Muscle of leg (tissue), 11 donors: ENCODE data around the gene SYK. TPM values are rescaled to one million over a fixed set of nuclear protein-coding genes. Genes with fewer than 3 reads are reported as not detected.

ENCODE experiments used
- DNase-seq: peaks from one replicate; pipeline ENCODE4 v3.0.0; 2013
- H3K27ac ChIP-seq: one replicate; pipeline ENCODE4 v1.5.1; 2013; ENCODE audit warnings: mild to moderate bottlenecking, low read length, control low read depth
- H3K27me3 ChIP-seq: one replicate; pipeline ENCODE4 v1.6.1; 2013; ENCODE audit warnings: low read length; ENCODE audit not compliant: control insufficient read depth, insufficient read depth
- H3K36me3 ChIP-seq: one replicate; pipeline ENCODE4 v1.6.1; 2013; ENCODE audit warnings: low read length; ENCODE audit not compliant: control insufficient read depth, insufficient read depth
- H3K4me1 ChIP-seq: one replicate; pipeline ENCODE4 v1.6.1; 2013; ENCODE audit warnings: low read length; ENCODE audit not compliant: control insufficient read depth, insufficient read depth
- H3K4me3 ChIP-seq: one replicate; pipeline ENCODE4 v1.5.1; 2013; ENCODE audit warnings: low read length, control low read depth
- H3K9me3 ChIP-seq: replicated peaks from 2 replicates; pipeline ENCODE4 v1.6.1; 2013; ENCODE audit warnings: low read depth, low read length; ENCODE audit not compliant: control insufficient read depth
- WGBS: methylation state at CpG from one replicate; pipeline ENCODE4 v1.1.5; 2013; ENCODE audit warnings: missing lambda C conversion rate; ENCODE audit not compliant: insufficient coverage; 5-methylcytosine and 5-hydroxymethylcytosine counted together
- polyA plus RNA-seq, 8 donors: library from polyadenylated mRNA; unstranded; fragments of 120-200 nt; gene quantifications; one replicate each; pipeline versions ENCODE4 v1.2.1 to v1.2.3, GENCODE V29; 2013; ENCODE audit warnings: inconsistent platforms in 1 of 8, low replicate concordance in 1 of 8; ENCODE audit not compliant: insufficient read length in 8 of 8, insufficient read depth in 1 of 8
- total RNA-seq: library from RNA; stranded (reverse); fragments of 120-200 nt; gene quantifications from one replicate; pipeline ENCODE4 v1.2.4, GENCODE V29; 2013

The SYK gene
- total and polyA plus RNA-seq, 9 donors, result 2.3 to 5.1 (median 3.4) TPM

GRCh38 chr9:90899287-90899686, 97.7 kb downstream of the SYK start:
- Histone ChIP-seq H3K4me1 (peaks cover 3% of the 10 kb centered on the region), H3K36me3 (no peaks in the 10 kb centered on the region), H3K27ac (no peak overlapping the region), H3K4me3 (no peak overlapping the region), H3K27me3 (peaks cover 3% of the 10 kb centered on the region), H3K9me3 (no peaks in the 10 kb centered on the region)
- no peak for DNase-seq
- WGBS, result 86% methylated on average over 3 of the region's 3 CpGs

DNA sequence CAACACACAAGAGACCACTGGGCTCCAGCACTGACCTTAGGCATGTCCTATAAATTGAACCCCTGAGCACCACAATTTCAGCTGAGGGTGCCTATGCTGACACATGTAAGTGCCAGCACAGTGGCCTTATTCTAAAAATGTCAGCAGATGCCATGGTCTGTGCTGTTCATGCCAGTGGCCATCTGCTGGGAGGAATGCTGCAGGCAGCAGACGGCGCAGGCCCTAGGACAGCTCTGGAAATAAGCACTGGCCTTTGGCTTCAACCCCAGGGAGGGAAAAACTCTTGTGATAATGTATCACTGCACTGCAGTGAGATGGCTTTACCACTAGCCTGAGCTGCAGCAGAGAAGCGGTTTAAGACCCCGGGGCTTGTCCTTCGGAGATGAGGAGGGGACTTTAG, 98.5 kb downstream of the SYK start:
- no peaks in the 10 kb centered on the region for H3K36me3 ChIP-seq

DNA sequence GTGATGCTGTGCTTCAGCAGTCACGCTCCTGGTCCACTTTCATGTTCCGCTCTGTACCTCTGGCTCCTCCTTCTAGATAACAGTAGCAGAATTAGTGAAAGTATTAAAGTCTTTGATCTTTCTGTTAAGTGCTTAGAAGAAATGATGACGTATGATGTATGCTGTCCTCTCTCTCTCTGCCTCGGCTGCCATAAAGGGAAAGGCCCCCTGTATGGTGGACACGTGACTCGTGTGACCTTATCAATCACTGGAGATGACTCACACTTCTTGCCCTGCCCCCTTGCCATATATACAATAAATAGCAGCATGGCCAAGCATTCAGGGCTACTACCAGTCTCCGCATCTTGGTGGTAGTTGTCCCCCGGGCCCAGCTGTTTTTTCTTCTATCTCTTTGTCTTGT, 100.3 kb downstream of the SYK start:
- WGBS, result no CpG with 5 or more reads among the region's 8 CpGs
- H3K4me1 ChIP-seq, result no peaks in the 10 kb centered on the region
- H3K27ac ChIP-seq, result no peak overlapping the region
- H3K27me3 ChIP-seq, result peaks cover 6% of the 10 kb centered on the region
- H3K9me3 ChIP-seq, result no peaks in the 10 kb centered on the region
- H3K36me3 ChIP-seq, result no peaks in the 10 kb centered on the region
- DNase-seq, result no peak
- H3K4me3 ChIP-seq, result no peak overlapping the region

More for the DNA sequence above, 98.5 kb downstream of the SYK start:
- peaks cover 6% of the 10 kb centered on the region for H3K27me3 ChIP-seq
- H3K9me3 ChIP-seq, result no peaks in the 10 kb centered on the region
- H3K4me1 ChIP-seq, result peaks cover 2% of the 10 kb centered on the region
- H3K27ac ChIP-seq, result no peak overlapping the region
- 33% methylated on average over 3 of the region's 5 CpGs for WGBS
- H3K4me3 ChIP-seq, result no peak overlapping the region
- peak; percentile 33 for DNase-seq

- 75% methylated on average over 9 of the region's 11 CpGs for WGBS
- Histone ChIP-seq H3K27ac (no peak overlapping the region), H3K4me1 (no peaks in the 10 kb centered on the region), H3K9me3 (no peaks in the 10 kb centered on the region), H3K27me3 (peaks cover 8% of the 10 kb centered on the region), H3K36me3 (no peaks in the 10 kb centered on the region), H3K4me3 (no peak overlapping the region)
- DNase-seq, result no peak
These were observed 102.3 kb downstream of the SYK start for GRCh38 chr9:90903766-90904424.

DNA sequence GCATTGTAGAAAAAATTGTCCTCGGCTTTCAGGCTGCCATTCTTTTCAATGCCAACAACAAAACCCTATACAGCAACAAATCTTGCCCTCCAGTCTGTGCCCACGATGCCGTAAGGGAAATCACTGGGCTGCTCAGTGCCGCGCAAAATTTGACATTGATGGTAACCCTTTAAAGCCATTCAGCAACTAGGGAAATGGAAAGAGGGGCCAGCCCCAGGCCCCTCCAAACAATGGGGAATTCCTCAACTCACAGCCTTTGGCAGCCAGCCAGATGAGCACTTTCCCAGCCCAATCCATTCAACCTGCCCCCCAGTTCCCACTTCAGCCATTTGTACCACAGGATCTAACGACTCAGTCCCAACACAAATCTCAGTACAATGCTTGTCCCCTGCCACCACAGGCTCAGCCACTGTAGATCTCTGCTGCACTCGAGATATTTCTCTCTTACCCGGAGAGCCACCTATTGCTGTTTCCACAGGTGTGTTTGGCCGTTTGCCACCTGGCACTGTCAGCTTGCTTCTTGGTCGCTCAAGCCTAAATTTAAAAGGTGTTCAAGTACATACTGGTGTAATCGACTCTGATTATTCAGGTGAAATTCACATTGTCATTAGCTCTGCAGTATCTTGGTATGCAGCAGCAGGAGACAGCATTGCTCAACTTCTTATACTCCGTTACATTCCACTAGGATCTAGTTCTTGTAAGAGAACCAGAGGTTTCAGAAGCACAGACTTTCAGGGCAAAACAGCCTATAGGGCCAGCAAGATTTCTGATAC, 103.3 kb downstream of the SYK start:
- Histone ChIP-seq H3K4me1 (no peaks in the 10 kb centered on the region), H3K36me3 (no peaks in the 10 kb centered on the region), H3K4me3 (no peak overlapping the region), H3K9me3 (no peaks in the 10 kb centered on the region), H3K27ac (no peak overlapping the region), H3K27me3 (peaks cover 8% of the 10 kb centered on the region)
- 76% methylated on average over 5 of the region's 12 CpGs for WGBS
- DNase-seq, result no peak

GRCh38 chr9:90905822-90906221, 104.2 kb downstream of the SYK start:
- Histone ChIP-seq H3K27ac (no peak overlapping the region), H3K36me3 (no peaks in the 10 kb centered on the region), H3K4me3 (no peak overlapping the region), H3K4me1 (no peaks in the 10 kb centered on the region), H3K27me3 (peaks cover 8% of the 10 kb centered on the region), H3K9me3 (no peaks in the 10 kb centered on the region)
- no peak for DNase-seq
- no CpG with 5 or more reads among the region's 3 CpGs for WGBS

GRCh38 chr9:90906316-90907055, 104.9 kb downstream of the SYK start:
- Histone ChIP-seq H3K9me3 (no peaks in the 10 kb centered on the region), H3K4me1 (no peaks in the 10 kb centered on the region), H3K36me3 (no peaks in the 10 kb centered on the region), H3K4me3 (no peak overlapping the region), H3K27me3 (peaks cover 8% of the 10 kb centered on the region), H3K27ac (no peak overlapping the region)
- no peak for DNase-seq
- WGBS, result 70% methylated on average over 7 of the region's 8 CpGs

DNA sequence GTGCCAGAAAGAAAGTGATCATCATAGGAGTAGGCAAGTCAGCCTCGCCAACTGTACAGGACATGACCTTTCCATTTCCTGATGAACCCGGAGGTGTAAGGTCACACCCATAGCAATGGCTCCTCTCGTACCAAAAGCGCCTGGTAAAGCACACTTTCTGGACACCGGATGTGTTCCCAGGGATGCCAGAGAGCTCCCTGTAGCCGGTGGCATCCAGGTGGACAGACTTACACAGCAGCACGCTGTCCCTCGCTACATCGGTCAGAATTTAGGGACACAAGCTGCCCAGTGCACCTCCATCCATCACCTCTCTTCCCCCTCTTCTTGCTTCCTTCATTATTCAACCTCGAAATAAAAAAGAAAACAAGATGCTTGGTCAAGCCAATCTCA, 105.4 kb downstream of the SYK start:
- Histone ChIP-seq H3K27ac (no peak overlapping the region), H3K4me3 (no peak overlapping the region), H3K27me3 (peaks cover 5% of the 10 kb centered on the region), H3K9me3 (no peaks in the 10 kb centered on the region), H3K36me3 (no peaks in the 10 kb centered on the region), H3K4me1 (peaks cover under 1% of the 10 kb centered on the region)
- WGBS, result 86% methylated on average over 10 of the region's 10 CpGs
- no peak for DNase-seq

DNA sequence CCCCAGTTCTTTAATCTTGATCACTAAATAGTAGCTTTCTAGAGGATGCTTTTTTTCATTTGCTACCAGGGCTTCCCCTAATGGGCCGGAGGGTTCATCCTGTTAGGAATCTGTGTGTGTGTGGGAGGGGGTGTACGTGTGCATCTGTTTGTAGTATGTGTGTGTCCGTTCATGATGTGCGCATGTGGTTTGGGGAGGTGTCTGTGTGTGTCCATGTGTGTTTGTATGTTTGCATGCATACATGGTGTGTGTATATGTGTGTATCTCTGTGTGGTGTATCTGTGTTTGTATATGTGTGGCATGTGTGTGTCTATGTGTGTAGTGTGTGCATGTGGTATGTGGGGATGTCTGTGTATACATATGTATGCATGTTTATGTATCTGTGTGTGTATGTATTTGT, 106.2 kb downstream of the SYK start:
- H3K27me3 ChIP-seq, result peaks cover 5% of the 10 kb centered on the region
- no peak overlapping the region for H3K27ac ChIP-seq
- H3K9me3 ChIP-seq, result no peaks in the 10 kb centered on the region
- WGBS, result 96% methylated on average over 4 of the region's 4 CpGs
- peaks cover 7% of the 10 kb centered on the region for H3K4me1 ChIP-seq
- H3K4me3 ChIP-seq, result no peak overlapping the region
- DNase-seq, result no peak
- H3K36me3 ChIP-seq, result no peaks in the 10 kb centered on the region

- Histone ChIP-seq H3K4me1 (peaks cover 7% of the 10 kb centered on the region), H3K4me3 (no peak overlapping the region), H3K9me3 (no peaks in the 10 kb centered on the region), H3K27me3 (peaks cover 5% of the 10 kb centered on the region), H3K36me3 (no peaks in the 10 kb centered on the region), H3K27ac (no peak overlapping the region)
- no peak for DNase-seq
- WGBS, result no CpG with 5 or more reads among the region's 4 CpGs
These were observed 107.6 kb downstream of the SYK start for GRCh38 chr9:90909225-90909624.
